Liver (tissue), 9 donors: ENCODE data around the gene TTC21A. TPM values are rescaled to one million over a fixed set of nuclear protein-coding genes. Genes with fewer than 3 reads are reported as not detected.

Experiments
- DNase-seq: peaks from one replicate; pipeline ENCODE4 v3.0.0-alpha.2; 2017; ENCODE audit warnings: low spot score
- H3K27ac ChIP-seq, 2 donors: one replicate each; pipeline ENCODE4 v1.7.0; 2013; ENCODE audit warnings: inconsistent platforms in 2 of 2, low read length in 2 of 2, control low read depth in 1 of 2, low read depth in 1 of 2, mild to moderate bottlenecking in 1 of 2
- H3K27me3 ChIP-seq, 4 donors: one replicate each; pipeline versions ENCODE4 v1.6.1 to v1.7.0; 2013; ENCODE audit warnings: low read length in 3 of 4, inconsistent platforms in 1 of 4, mild to moderate bottlenecking in 1 of 4, moderate library complexity in 1 of 4; ENCODE audit not compliant: control insufficient read depth in 4 of 4, insufficient read depth in 4 of 4
- H3K36me3 ChIP-seq, 4 donors: one replicate each; pipeline versions ENCODE4 v1.6.1 to v1.7.0; 2013; ENCODE audit warnings: low read length in 3 of 4, mild to moderate bottlenecking in 3 of 4, low read depth in 1 of 4, moderate library complexity in 1 of 4; ENCODE audit not compliant: control insufficient read depth in 4 of 4, insufficient read depth in 3 of 4
- H3K4me1 ChIP-seq, 4 donors: one replicate each; pipeline versions ENCODE4 v1.6.1 to v1.7.0; 2013; ENCODE audit warnings: low read length in 3 of 4, mild to moderate bottlenecking in 3 of 4, moderate library complexity in 1 of 4; ENCODE audit not compliant: control insufficient read depth in 4 of 4, insufficient read depth in 4 of 4
- H3K4me3 ChIP-seq, 3 donors: one replicate each; pipeline versions ENCODE4 v1.6.1 to v1.7.0; 2013; ENCODE audit warnings: low read length in 3 of 3, control low read depth in 1 of 3, low read depth in 1 of 3, mild to moderate bottlenecking in 1 of 3
- H3K9ac ChIP-seq, 2 donors: one replicate each; pipeline ENCODE4 v1.7.0; 2013; ENCODE audit warnings: low read length in 2 of 2, mild to moderate bottlenecking in 2 of 2, moderate library complexity in 2 of 2, control low read depth in 1 of 2, low read depth in 1 of 2
- H3K9me3 ChIP-seq, 4 donors: one replicate each; pipeline versions ENCODE4 v1.6.1 to v1.7.0; 2013; ENCODE audit warnings: low read length in 3 of 4; ENCODE audit not compliant: control insufficient read depth in 4 of 4
- ATF3 ChIP-seq: IDR thresholded peaks from 2 replicates; pipeline ENCODE4 v1.6.1; 2016; ENCODE audit warnings: antibody characterized with exemption
- CTCF ChIP-seq: fragments of 150-350 bp; IDR thresholded peaks from 2 replicates; pipeline ENCODE4 v1.5.1; 2017; ENCODE audit warnings: improper control_type of control experiment, low read depth, low read length; ENCODE audit not compliant: missing input control
- EGR1 ChIP-seq, 2 donors: IDR thresholded peaks; 2 replicates each; pipeline ENCODE4 v1.6.1; 2016 to 2018; ENCODE audit warnings: antibody characterized with exemption in 2 of 2, low read depth in 2 of 2
- FOXA1 ChIP-seq: IDR thresholded peaks from 2 replicates; pipeline ENCODE4 v1.6.1; 2016; ENCODE audit warnings: antibody characterized with exemption
- FOXA2 ChIP-seq: IDR thresholded peaks from 2 replicates; pipeline ENCODE4 v1.6.1; 2016; ENCODE audit warnings: antibody characterized with exemption
- GABPA ChIP-seq, 2 donors: IDR thresholded peaks in 1 of 2; conservative IDR thresholded peaks in 1 of 2; 2 replicates each; pipeline ENCODE4 v1.6.1; 2016; ENCODE audit warnings: antibody characterized with exemption in 2 of 2, mild to moderate bottlenecking in 1 of 2, moderate library complexity in 1 of 2
- HNF4A ChIP-seq, 2 donors: conservative IDR thresholded peaks; 2 replicates each; pipeline ENCODE4 v1.6.1; 2016; ENCODE audit warnings: antibody characterized with exemption in 2 of 2, mild to moderate bottlenecking in 2 of 2
- HNF4G ChIP-seq: IDR thresholded peaks from 2 replicates; pipeline ENCODE4 v1.6.1; 2016; ENCODE audit warnings: antibody characterized with exemption
- JUND ChIP-seq, 2 donors: IDR thresholded peaks; 2 replicates each; pipeline ENCODE4 v1.6.1; 2016; ENCODE audit warnings: antibody characterized with exemption in 2 of 2
- MAX ChIP-seq: IDR thresholded peaks from 2 replicates; pipeline ENCODE4 v1.6.1; 2016; ENCODE audit warnings: antibody characterized with exemption
- NR2F2 ChIP-seq: IDR thresholded peaks from 2 replicates; pipeline ENCODE4 v1.6.1; 2016; ENCODE audit warnings: antibody characterized with exemption
- RAD21 ChIP-seq, 2 donors: IDR thresholded peaks; 2 replicates each; pipeline ENCODE4 v1.6.1; 2016; ENCODE audit warnings: antibody characterized with exemption in 2 of 2, mild to moderate bottlenecking in 2 of 2
- REST ChIP-seq: IDR thresholded peaks from 2 replicates; pipeline ENCODE4 v1.6.1; 2016; ENCODE audit warnings: antibody characterized with exemption, mild to moderate bottlenecking
- RXRA ChIP-seq, 2 donors: IDR thresholded peaks; 2 replicates each; pipeline ENCODE4 v1.6.1; 2017 to 2018; ENCODE audit warnings: antibody characterized with exemption in 2 of 2, mild to moderate bottlenecking in 1 of 2
- SP1 ChIP-seq: IDR thresholded peaks from 2 replicates; pipeline ENCODE4 v1.6.1; 2018; ENCODE audit warnings: antibody characterized with exemption, mild to moderate bottlenecking
- TAF1 ChIP-seq: conservative IDR thresholded peaks from 2 replicates; pipeline ENCODE4 v1.6.1; 2016; ENCODE audit warnings: antibody characterized with exemption, mild to moderate bottlenecking
- YY1 ChIP-seq: IDR thresholded peaks from 2 replicates; pipeline ENCODE4 v1.6.1; 2016; ENCODE audit warnings: antibody characterized with exemption, mild to moderate bottlenecking
- ZBTB33 ChIP-seq: IDR thresholded peaks from 2 replicates; pipeline ENCODE4 v1.6.1; 2016; ENCODE audit warnings: antibody characterized with exemption
- WGBS: extraction: QIAGEN DNeasy Blood & Tissue Kit; methylation state at CpG from one replicate; pipeline ENCODE4 v1.1.7; 2013; 5-methylcytosine and 5-hydroxymethylcytosine counted together
- polyA plus RNA-seq, 2 donors: library from polyadenylated mRNA; stranded (reverse) in 1 of 2; unstranded in 1 of 2; fragments of 200-250 nt in 1 of 2; fragments of >200 nt in 1 of 2; fragmentation: Nextera tagmentation in 1 of 2; extraction: Ambion mirVana in 1 of 2; gene quantifications; one replicate each; pipeline versions ENCODE4 v1.2.1 to v1.2.3, GENCODE V29; 2013 to 2015
- total RNA-seq, 2 donors: library from RNA; depleted of rRNA; stranded (reverse); fragments of >200 nt; gene quantifications; one replicate each; pipeline ENCODE4 v1.2.3, GENCODE V29; 2014
- donor health status: healthy.
- donor health status: healthy.
- donor health status: healthy.
- donor health status: healthy.
- donor health status: healthy.

Gene TTC21A
- total and polyA plus RNA-seq, 4 donors, result 0.28 to 3.3 (median 1.6) TPM

GRCh38 chr3:39064646-39065045 is 42.8 kb upstream of the TTC21A start:
- TF ChIP-seq HNF4G (no peak), ZBTB33 (no peak), GABPA (IDR thresholded peaks at IDR 0.05 in 1 of 2, conservative IDR thresholded peaks at IDR 0.05 in 1 of 2) (no peak), RXRA (IDR thresholded peaks at IDR 0.05) (no peak), YY1 (no peak), FOXA2 (no peak), HNF4A (conservative IDR thresholded peaks at IDR 0.05) (no peak), TAF1 (no peak), MAX (no peak), REST (no peak), SP1 (no peak)
- Histone ChIP-seq H3K36me3 (peaks cover 1 to 21% (median 14%) of the 10 kb centered on the region in 4 donors), H3K9me3 (no peaks in the 10 kb centered on the region), H3K9ac (no peak overlapping the region), H3K4me3 (no peak overlapping the region), H3K4me1 (peaks cover 0 to 4% (median 0%) of the 10 kb centered on the region in 4 donors), H3K27ac (no peak overlapping the region), H3K27me3 (no peaks in the 10 kb centered on the region)
- WGBS, result 99% methylated on average over 1 of the region's 1 CpG
- DNase-seq, result no peak

GRCh38 chr3:39065197-39065596 is 42.3 kb upstream of the TTC21A start:
- Histone ChIP-seq H3K27me3 (no peaks in the 10 kb centered on the region), H3K4me1 (peaks cover 0 to 4% (median 0%) of the 10 kb centered on the region in 4 donors), H3K9ac (no peak overlapping the region), H3K9me3 (no peaks in the 10 kb centered on the region), H3K27ac (no peak overlapping the region), H3K36me3 (peaks cover 1 to 24% (median 16%) of the 10 kb centered on the region in 4 donors), H3K4me3 (no peak overlapping the region)
- no peak for DNase-seq
- WGBS, result 38% methylated on average over 1 of the region's 1 CpG
- TF ChIP-seq RAD21 (IDR thresholded peaks at IDR 0.05), result no peak
- TF ChIP-seq ATF3, result no peak
- TF ChIP-seq TAF1, result no peak
- no peak for TF ChIP-seq GABPA (IDR thresholded peaks at IDR 0.05 in 1 of 2, conservative IDR thresholded peaks at IDR 0.05 in 1 of 2)
- TF ChIP-seq REST, result no peak
- TF ChIP-seq RXRA (IDR thresholded peaks at IDR 0.05), result no peak
- no peak for TF ChIP-seq HNF4G
- no peak for TF ChIP-seq FOXA2
- no peak for TF ChIP-seq MAX
- no peak for TF ChIP-seq HNF4A (conservative IDR thresholded peaks at IDR 0.05)
- TF ChIP-seq CTCF, result no peak
- no peak for TF ChIP-seq YY1
- no peak for TF ChIP-seq JUND (IDR thresholded peaks at IDR 0.05)
- TF ChIP-seq NR2F2, result no peak
- no peak for TF ChIP-seq ZBTB33
- no peak for TF ChIP-seq EGR1 (IDR thresholded peaks at IDR 0.05; ENCODE audit: low read depth in 2 of 2)
- TF ChIP-seq FOXA1, result no peak
